Sigmoid colon (tissue), 7 donors: Measurements from ENCODE around the gene UBL4A. TPM values are rescaled to one million over a fixed set of nuclear protein-coding genes. Genes with fewer than 3 reads are reported as not detected.

Experiments
- DNase-seq: peaks from one replicate; pipeline ENCODE4 v3.0.0-alpha.2; 2019
- H3K27ac ChIP-seq, 4 donors: fragments of 200-600 bp; sonication (generic); one replicate each; pipeline ENCODE4 v1.5.1; 2016 to 2019; ENCODE audit warnings: mild to moderate bottlenecking in 1 of 4
- H3K27me3 ChIP-seq, 3 donors: fragments of 200-600 bp; sonication (generic); one replicate each; pipeline ENCODE4 v1.5.1; 2019; ENCODE audit warnings: mild to moderate bottlenecking in 1 of 3
- H3K36me3 ChIP-seq, 4 donors: fragments of 200-600 bp; sonication (generic); one replicate each; pipeline ENCODE4 v1.5.1; 2016 to 2019
- H3K4me1 ChIP-seq, 4 donors: fragments of 200-600 bp; sonication (generic); one replicate each; pipeline ENCODE4 v1.5.1; 2017 to 2019
- H3K4me3 ChIP-seq, 4 donors: fragments of 200-600 bp; sonication (generic); one replicate each; pipeline ENCODE4 v1.5.1; 2017 to 2019; ENCODE audit warnings: mild to moderate bottlenecking in 2 of 4, moderate library complexity in 1 of 4
- H3K9me3 ChIP-seq, 4 donors: fragments of 200-600 bp in 3 of 4; sonication (generic) in 3 of 4; one replicate each; pipeline versions ENCODE4 v1.5.1 to v1.6.1; 2013 to 2019
- EP300 ChIP-seq, 4 donors: sonication (generic); formaldehyde crosslinking; IDR thresholded peaks; one replicate each; pipeline ENCODE4 v1.6.1; 2017; ENCODE audit warnings: antibody characterized with exemption in 4 of 4
- POLR2A ChIP-seq, 2 donors: fragments of 450-650 bp; IDR thresholded peaks; one replicate each; pipeline ENCODE4 v1.6.1; 2016; ENCODE audit warnings: antibody characterized with exemption in 2 of 2, mild to moderate bottlenecking in 2 of 2, moderate library complexity in 2 of 2
- POLR2AphosphoS5 ChIP-seq, 4 donors: sonication (generic); formaldehyde crosslinking; IDR thresholded peaks; one replicate each; pipeline ENCODE4 v1.6.1; 2017; ENCODE audit warnings: antibody characterized with exemption in 4 of 4
- WGBS, 2 donors: extraction: QIAGEN DNeasy Blood & Tissue Kit; methylation state at CpG; one replicate each; pipeline ENCODE4 v1.1.7; 2013; 5-methylcytosine and 5-hydroxymethylcytosine counted together
- intact Hi-C: fragments of 100-400 bp; cut with DNase I; formaldehyde crosslinking; loops from one replicate; pipeline ENCODE4 v1.15.1; 2023
- polyA plus RNA-seq, 3 donors: library from polyadenylated mRNA; stranded (reverse); fragments of 200-250 nt; gene quantifications; one replicate each; pipeline ENCODE4 v1.2.3, GENCODE V29; 2013
- total RNA-seq, 4 donors: library from RNA; depleted of rRNA; stranded (reverse); fragments of >200 nt; gene quantifications; one replicate each; pipeline ENCODE4 v1.1.0, GENCODE V29; 2016
- TF ChIP-seq, protein P1 (sequence below), 4 experiments: fragments of 450-650 bp in 3 of 4; fragments of 200-600 bp in 1 of 4; IDR thresholded peaks; one replicate each; pipeline ENCODE4 v1.5.1; 2016 to 2019; ENCODE audit warnings: antibody characterized with exemption in 4 of 4, mild to moderate bottlenecking in 3 of 4, moderate library complexity in 2 of 4
- donor health status: healthy with polysubstance abuse.
- donor health status: Bipolar disorder and iron deficiency.
- donor health status: healthy.

Gene UBL4A
- total and polyA plus RNA-seq, 7 donors: 31.6 to 51.0 (median 40.2) TPM

DNA sequence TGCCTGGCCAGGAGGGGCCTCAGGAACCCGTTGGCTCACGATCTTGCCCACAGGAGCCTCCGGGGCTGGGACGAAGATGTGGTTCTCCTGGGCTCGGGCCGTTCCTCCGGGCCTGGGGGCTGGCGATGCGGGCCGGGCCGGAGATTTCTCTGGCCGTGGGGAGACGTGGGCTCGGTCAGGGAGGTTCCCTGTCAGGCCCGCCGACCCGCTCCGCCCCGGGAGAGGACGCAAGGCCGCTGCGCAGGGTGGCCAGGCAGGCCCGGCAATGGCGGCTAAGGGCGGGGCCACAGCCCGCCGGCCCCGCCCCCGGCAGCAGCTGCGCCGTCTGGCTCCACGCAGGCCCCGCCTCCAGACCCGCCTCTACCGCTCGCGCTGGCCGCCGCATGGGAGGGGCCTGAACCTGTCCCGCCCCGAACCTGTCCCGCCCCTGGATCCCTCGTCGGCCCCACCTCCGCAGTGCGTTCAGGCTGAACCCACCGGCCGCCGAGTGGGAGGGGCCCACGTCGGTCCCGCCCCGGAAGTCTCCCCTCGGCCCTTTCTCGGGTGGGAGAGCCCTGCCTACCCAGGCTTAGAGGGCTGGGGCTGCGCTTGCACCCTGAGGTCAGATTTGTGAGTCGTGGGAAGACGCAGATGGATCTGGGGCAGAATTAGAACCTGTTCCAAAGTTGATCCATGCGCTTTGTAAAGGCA lies 29.7 kb upstream of the UBL4A start, which contains the start of gene FAM3A:
Gene FAM3A (minus strand): TSS at position 267 of the 690 bp plus-strand sequence. CDS start 460 bp downstream, outside the sequence.
- TF ChIP-seq POLR2AphosphoS5 (IDR thresholded peaks at IDR 0.05) (peak; percentile 79 to 97 (median 90)), EP300 (IDR thresholded peaks at IDR 0.05) (no peak), POLR2A (IDR thresholded peaks at IDR 0.05) (peak; percentile 71 to 76)
- TF ChIP-seq, protein P1, sequence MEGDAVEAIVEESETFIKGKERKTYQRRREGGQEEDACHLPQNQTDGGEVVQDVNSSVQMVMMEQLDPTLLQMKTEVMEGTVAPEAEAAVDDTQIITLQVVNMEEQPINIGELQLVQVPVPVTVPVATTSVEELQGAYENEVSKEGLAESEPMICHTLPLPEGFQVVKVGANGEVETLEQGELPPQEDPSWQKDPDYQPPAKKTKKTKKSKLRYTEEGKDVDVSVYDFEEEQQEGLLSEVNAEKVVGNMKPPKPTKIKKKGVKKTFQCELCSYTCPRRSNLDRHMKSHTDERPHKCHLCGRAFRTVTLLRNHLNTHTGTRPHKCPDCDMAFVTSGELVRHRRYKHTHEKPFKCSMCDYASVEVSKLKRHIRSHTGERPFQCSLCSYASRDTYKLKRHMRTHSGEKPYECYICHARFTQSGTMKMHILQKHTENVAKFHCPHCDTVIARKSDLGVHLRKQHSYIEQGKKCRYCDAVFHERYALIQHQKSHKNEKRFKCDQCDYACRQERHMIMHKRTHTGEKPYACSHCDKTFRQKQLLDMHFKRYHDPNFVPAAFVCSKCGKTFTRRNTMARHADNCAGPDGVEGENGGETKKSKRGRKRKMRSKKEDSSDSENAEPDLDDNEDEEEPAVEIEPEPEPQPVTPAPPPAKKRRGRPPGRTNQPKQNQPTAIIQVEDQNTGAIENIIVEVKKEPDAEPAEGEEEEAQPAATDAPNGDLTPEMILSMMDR (IDR thresholded peaks at IDR 0.05): no peak
- H3K27ac ChIP-seq: peak within 1 kb of the TSS; percentile 88 to 95 (median 91)
- H3K4me3 ChIP-seq: peak within 1 kb of the TSS; percentile 59 to 67 (median 66)
- WGBS, 2 donors: 0 to 1% methylated on average over 59 of the region's 59 CpGs
- peaks cover 0 to 24% (median 17%) of the 10 kb centered on the region in 4 donors for H3K4me1 ChIP-seq
- H3K9me3 ChIP-seq: no peaks in the 10 kb centered on the region
- H3K36me3 ChIP-seq: no peaks in the 10 kb centered on the region
- no peaks in the 10 kb centered on the region for H3K27me3 ChIP-seq
- peak; percentile 97 for DNase-seq
- intact Hi-C loops: loop anchor here (1.0 to 5.0 kb wide), 2 partner anchors 26 to 39 kb away; partner anchors contain the start of genes LAGE3 and SLC10A3

DNA sequence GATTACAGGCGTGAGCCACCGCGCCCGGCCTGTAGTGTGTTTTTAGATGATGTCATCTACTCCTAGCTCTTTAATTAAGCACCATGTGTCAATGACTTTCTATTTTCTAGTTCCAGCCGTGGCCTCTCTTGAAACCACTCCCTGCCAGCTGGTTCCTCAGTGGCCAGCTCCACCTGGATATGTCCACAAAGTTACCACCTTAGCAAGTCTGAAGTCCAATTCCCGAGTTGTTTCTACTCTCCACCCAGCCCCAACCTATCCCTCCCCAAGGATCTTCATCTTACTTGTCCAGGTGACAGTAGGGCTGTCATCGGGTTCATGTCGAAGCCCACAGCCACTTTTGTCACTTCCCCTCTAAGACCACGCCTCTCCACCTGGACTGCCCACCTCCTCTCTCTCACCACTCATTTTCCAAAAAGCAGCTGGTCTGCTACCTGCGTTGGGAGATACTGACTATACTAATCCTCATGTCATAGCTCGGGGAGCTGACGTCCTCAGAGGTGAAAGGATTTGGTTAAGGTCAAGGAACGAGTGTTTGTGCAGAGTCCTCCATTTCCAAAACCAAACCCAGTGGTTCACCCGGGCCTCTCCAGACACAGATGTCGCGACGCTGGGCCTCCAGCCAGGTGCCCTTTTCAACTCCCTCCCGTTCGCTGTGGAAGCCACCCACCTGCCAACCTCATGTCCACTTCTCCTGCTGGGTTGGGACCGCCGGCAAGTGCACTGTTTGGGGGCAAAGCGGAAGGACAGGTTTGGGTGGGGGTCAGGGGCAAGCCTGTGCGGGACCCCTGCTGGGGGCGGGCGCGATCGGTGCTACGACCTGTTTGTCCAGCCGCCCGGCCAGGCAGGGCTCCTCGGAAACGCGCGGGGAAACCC lies 28.9 kb upstream of the UBL4A start:
- Histone ChIP-seq H3K36me3 (no peaks in the 10 kb centered on the region), H3K4me3 (peak overlapping the region; percentile 59 to 67 (median 66)), H3K27ac (peak overlapping the region; percentile 88 to 95 (median 91)), H3K4me1 (peaks cover 0 to 24% (median 17%) of the 10 kb centered on the region in 4 donors), H3K9me3 (no peaks in the 10 kb centered on the region), H3K27me3 (no peaks in the 10 kb centered on the region)
- WGBS, 2 donors: 3 to 11% methylated on average over 34 of the region's 34 CpGs
- TF ChIP-seq, protein P1 (IDR thresholded peaks at IDR 0.05): no peak
- TF ChIP-seq EP300 (IDR thresholded peaks at IDR 0.05) (no peak), POLR2AphosphoS5 (IDR thresholded peaks at IDR 0.05) (no peak), POLR2A (IDR thresholded peaks at IDR 0.05) (no peak)
- peak; percentile 76 for DNase-seq
- intact Hi-C loops: loop anchor here (5.0 kb wide), 1 partner anchor 38 kb away; the partner anchor contains the start of gene LAGE3

DNA sequence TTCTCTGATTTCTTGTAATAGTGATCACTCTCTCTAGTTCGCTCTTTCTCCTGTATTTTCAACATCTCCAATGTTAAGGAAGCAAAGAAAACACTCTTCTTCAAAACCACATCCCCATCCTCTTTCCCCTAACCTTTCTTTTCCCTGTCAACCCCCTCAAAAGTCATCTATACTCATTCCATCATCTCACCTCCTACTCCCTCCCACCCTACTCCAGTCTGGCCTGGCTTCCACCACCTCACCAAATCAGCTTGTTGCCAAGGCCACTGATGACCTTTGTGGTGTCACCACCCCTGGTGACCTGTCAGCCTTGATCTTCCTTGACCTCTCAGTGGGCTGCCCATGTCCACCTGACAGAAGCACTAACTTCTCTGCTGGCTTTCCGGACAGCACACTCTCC lies 27.3 kb upstream of the UBL4A start:
- Histone ChIP-seq H3K4me1 (peaks cover 0 to 24% (median 17%) of the 10 kb centered on the region in 4 donors), H3K27ac (no peak overlapping the region), H3K27me3 (no peaks in the 10 kb centered on the region), H3K4me3 (no peak overlapping the region), H3K36me3 (peaks cover 0 to 6% (median 0%) of the 10 kb centered on the region in 4 donors), H3K9me3 (no peaks in the 10 kb centered on the region)
- TF ChIP-seq, protein P1 (IDR thresholded peaks at IDR 0.05): no peak
- TF ChIP-seq POLR2A (IDR thresholded peaks at IDR 0.05) (no peak), EP300 (IDR thresholded peaks at IDR 0.05) (no peak), POLR2AphosphoS5 (IDR thresholded peaks at IDR 0.05) (no peak)
- intact Hi-C loops: no loop called here
- whole genome bisulfite sequencing, 2 donors: 95 to 99% methylated on average over 2 of the region's 2 CpGs
- no peak for DNase-seq

DNA sequence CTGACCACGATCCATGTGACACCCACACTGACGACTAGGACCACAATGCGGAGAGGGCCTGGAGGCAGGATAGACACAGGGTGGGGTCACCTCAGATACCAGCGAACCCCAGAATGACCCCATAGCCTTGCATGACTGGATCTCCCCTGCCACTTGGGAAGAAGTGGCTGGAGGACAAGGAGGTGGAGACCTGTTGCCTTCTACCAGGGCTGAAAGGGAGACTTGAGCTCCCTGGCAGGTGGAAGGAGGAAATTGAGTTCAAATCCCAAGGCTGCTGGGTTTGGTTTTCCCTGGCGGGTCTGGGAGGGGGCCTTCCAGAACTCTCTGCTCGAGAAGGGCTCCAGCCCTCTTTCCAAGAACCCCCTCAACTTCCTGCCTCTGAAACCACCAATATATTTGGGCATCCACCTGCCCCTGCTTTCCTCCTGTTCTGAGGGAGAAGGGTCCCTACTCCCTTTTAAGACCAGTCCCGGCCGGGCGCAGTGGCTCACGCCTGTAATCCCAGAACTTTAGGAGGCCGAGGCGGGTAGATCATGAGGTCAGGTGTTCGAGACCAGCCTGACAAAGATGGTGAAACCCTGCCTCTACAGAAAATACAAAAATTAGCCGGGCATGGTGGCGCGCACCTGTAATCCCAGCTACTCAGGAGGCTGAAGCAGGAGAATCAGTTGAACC lies 26.6 kb upstream of the UBL4A start:
- no peak overlapping the region for H3K27ac ChIP-seq
- WGBS, 2 donors: 94 to 96% methylated on average over 16 of the region's 16 CpGs

More for the DNA sequence above, 26.6 kb upstream of the UBL4A start:
- no peak for DNase-seq
- H3K4me3 ChIP-seq: no peak overlapping the region
- TF ChIP-seq POLR2A (IDR thresholded peaks at IDR 0.05) (no peak), EP300 (IDR thresholded peaks at IDR 0.05) (no peak), POLR2AphosphoS5 (IDR thresholded peaks at IDR 0.05) (no peak)
- TF ChIP-seq, protein P1 (IDR thresholded peaks at IDR 0.05): no peak
- no peaks in the 10 kb centered on the region for H3K27me3 ChIP-seq
- intact Hi-C loops: no loop called here
- H3K9me3 ChIP-seq: no peaks in the 10 kb centered on the region
- H3K36me3 ChIP-seq: peaks cover 0 to 7% (median 0%) of the 10 kb centered on the region in 4 donors
- H3K4me1 ChIP-seq: peaks cover 0 to 22% (median 16%) of the 10 kb centered on the region in 4 donors
